A549 (cell line): Measurements from ENCODE around the gene NYNRIN. TPM values are rescaled to one million over a fixed set of nuclear protein-coding genes. Genes with fewer than 3 reads are reported as not detected.

Experiments
- ATAC-seq, 2 experiments: fragments of 200-7000 bp in 1 of 2; fragments of >200 bp in 1 of 2; cut with Nextera tagmentation in 1 of 2; cut with Tn5 transposase in 1 of 2; 3 replicates each; pipeline versions ENCODE4 v1.8.0 to v1.9.1; 2018 to 2020; ENCODE audit warnings: mild to moderate bottlenecking in 1 of 2, moderate library complexity in 1 of 2
- CTCF ChIA-PET: fragments of 300-600 bp; sonication (Branson Sonifier 250); formaldehyde crosslinking; extraction: SDS; loops from one replicate; lab custom pipeline; 2021; ENCODE audit warnings: antibody characterized with exemption, inconsistent platforms; lab: Yijun Ruan, JAX
- POLR2A ChIA-PET: fragments of 350-600 bp; formaldehyde crosslinking; extraction: SDS; loops from one replicate; lab custom pipeline; 2021; ENCODE audit warnings: antibody characterized with exemption, inconsistent platforms; lab: Yijun Ruan, JAX
- DNase-seq, 2 experiments: peaks; one replicate each; pipeline versions ENCODE4 v3.0.0 to v3.0.0-alpha.2; 2011 to 2016; ENCODE audit warnings: low read depth in 1 of 2, low spot score in 1 of 2
- FAIRE-seq: peaks from 2 replicates; lab custom pipeline; 2011; peaks lifted over from hg19 to GRCh38; lab: Jason Lieb, UNC
- H3K27ac ChIP-seq, 2 experiments: fragments of >200 bp; sonication (Bioruptor Twin); formaldehyde crosslinking; 3 replicates each; pipeline ENCODE4 v1.5.1; 2016 to 2017
- H3K4me1 ChIP-seq: fragments of >200 bp; sonication (Bioruptor Twin); formaldehyde crosslinking; 3 replicates; pipeline ENCODE4 v1.6.1; 2016
- H3K4me2 ChIP-seq: fragments of >200 bp; sonication (Bioruptor Twin); formaldehyde crosslinking; 3 replicates; pipeline ENCODE4 v1.6.1; 2016
- H3K4me3 ChIP-seq: fragments of >200 bp; sonication (Bioruptor Twin); formaldehyde crosslinking; 3 replicates; pipeline ENCODE4 v1.5.1; 2016
- H3K9me3 ChIP-seq: fragments of >200 bp; sonication (Bioruptor Twin); formaldehyde crosslinking; 3 replicates; pipeline ENCODE4 v1.6.1; 2016
- CBX2 ChIP-seq: fragments of 200-600 bp; sonication (generic); IDR thresholded peaks from 2 replicates; pipeline ENCODE4 v1.6.1; 2016; ENCODE audit warnings: low read depth, mild to moderate bottlenecking, borderline replicate concordance
- CEBPB ChIP-seq, 2 experiments: fragments of >200 bp in 1 of 2; sonication (Bioruptor Twin) in 1 of 2; formaldehyde crosslinking in 1 of 2; IDR thresholded peaks; 2 replicates each; pipeline ENCODE4 v1.6.1; 2012 to 2016
- CHD4 ChIP-seq: fragments of 200-600 bp; sonication (generic); IDR thresholded peaks from 2 replicates; pipeline ENCODE4 v1.6.1; 2016; ENCODE audit warnings: antibody characterized with exemption, mild to moderate bottlenecking, borderline replicate concordance
- ESRRA ChIP-seq: fragments of 150-350 bp; IDR thresholded peaks from 2 replicates; pipeline ENCODE4 v1.6.1; 2014; ENCODE audit warnings: mild to moderate bottlenecking, low read length, borderline replicate concordance
- FOSB ChIP-seq: fragments of 250-450 bp; sonication (Bioruptor Pico); IDR thresholded peaks from 2 replicates; pipeline ENCODE4 v1.5.0; 2020; ENCODE audit warnings: mild to moderate bottlenecking, moderate library complexity
- FOSL2 ChIP-seq, 2 experiments: fragments of 450-650 bp in 1 of 2; fragments of >200 bp in 1 of 2; sonication (Bioruptor Twin) in 1 of 2; formaldehyde crosslinking; IDR thresholded peaks; 2 replicates each; pipeline versions ENCODE4 v1.5.0 to v1.6.1; 2016 to 2020; ENCODE audit warnings: mild to moderate bottlenecking in 1 of 2, moderate library complexity in 1 of 2
- GATA3 ChIP-seq: IDR thresholded peaks from 2 replicates; pipeline ENCODE4 v1.6.1; 2012; ENCODE audit warnings: borderline replicate concordance
- HDAC2 ChIP-seq: fragments of 200-600 bp; sonication (generic); IDR thresholded peaks from 2 replicates; pipeline ENCODE4 v1.6.1; 2016
- HOXA7 ChIP-seq: fragments of 250-450 bp; sonication (Bioruptor Pico); IDR thresholded peaks from 2 replicates; pipeline ENCODE4 v1.5.0; 2020; ENCODE audit warnings: mild to moderate bottlenecking, moderate library complexity
- KDM1A ChIP-seq: fragments of 200-600 bp; sonication (generic); IDR thresholded peaks from 2 replicates; pipeline ENCODE4 v1.6.1; 2016; ENCODE audit warnings: low read depth, mild to moderate bottlenecking
- MAFK ChIP-seq: fragments of 450-650 bp; IDR thresholded peaks from 2 replicates; pipeline ENCODE4 v1.6.1; 2014; ENCODE audit not compliant: partially characterized antibody
- MAZ ChIP-seq: fragments of 150-350 bp; IDR thresholded peaks from 2 replicates; pipeline ENCODE4 v1.6.1; 2014; ENCODE audit warnings: antibody characterized with exemption, low read depth, low read length, borderline replicate concordance
- MYC ChIP-seq: IDR thresholded peaks from 2 replicates; pipeline ENCODE4 v1.6.1; 2012; ENCODE audit warnings: mild to moderate bottlenecking, inconsistent platforms, low read length, improper control_type of control experiment, borderline replicate concordance
- PHF8 ChIP-seq: fragments of 200-600 bp; sonication (generic); IDR thresholded peaks from 2 replicates; pipeline ENCODE4 v1.6.1; 2016; ENCODE audit warnings: low read depth, mild to moderate bottlenecking, antibody characterized with exemption, moderate library complexity, borderline replicate concordance
- POLR2AphosphoS2 ChIP-seq: conservative IDR thresholded peaks from 2 replicates; pipeline ENCODE4 v1.6.1; 2012; ENCODE audit warnings: low read length, improper control_type of control experiment, inconsistent platforms
- ZFP36 ChIP-seq: fragments of 450-650 bp; IDR thresholded peaks from 2 replicates; pipeline ENCODE4 v1.6.1; 2014; ENCODE audit warnings: borderline replicate concordance; ENCODE audit not compliant: partially characterized antibody
- ZNF302 ChIP-seq: fragments of 250-450 bp; sonication (Bioruptor Pico); IDR thresholded peaks from 2 replicates; pipeline ENCODE4 v1.9.0; 2021; ENCODE audit warnings: inconsistent platforms, mild to moderate bottlenecking, moderate library complexity
- WGBS: methylation state at CpG from one replicate; pipeline ENCODE4 v1.1.6; 2017; ENCODE audit errors: missing lambda C conversion rate; 5-methylcytosine and 5-hydroxymethylcytosine counted together
- polyA plus RNA-seq, 4 experiments: library from polyadenylated mRNA; depleted of rRNA in 3 of 4; stranded (reverse); fragments of >200 nt; fragmentation: RNase III in 1 of 4; extraction: RNeasy Plus Mini Kit Qiagen cat#74134 plus additional on column Dnase treatment in 1 of 4; gene quantifications; 2 replicates in 3 of 4; 3 replicates in 1 of 4; pipeline ENCODE4 v1.2.3, GENCODE V29; 2011 to 2017
- TF ChIP-seq, protein P1 (sequence below): fragments of 450-650 bp; IDR thresholded peaks from 2 replicates; pipeline ENCODE4 v1.6.1; 2014; ENCODE audit warnings: antibody characterized with exemption
- TF ChIP-seq, protein P2 (sequence below): IDR thresholded peaks from 2 replicates; pipeline ENCODE4 v1.6.1; 2012; ENCODE audit warnings: low read depth, borderline replicate concordance
- TF ChIP-seq, protein P3 (sequence below): fragments of >200 bp; sonication (Bioruptor Twin); formaldehyde crosslinking; IDR thresholded peaks from 3 replicates; pipeline ENCODE4 v1.6.1; 2016
- TF ChIP-seq, protein P4 (sequence below): IDR thresholded peaks from 2 replicates; pipeline ENCODE4 v1.6.1; 2012

The NYNRIN gene
- polyA plus RNA-seq, 2 of the 4 experiments (the other 2 are of a cell fraction): 0.19 to 0.44 TPM

DNA sequence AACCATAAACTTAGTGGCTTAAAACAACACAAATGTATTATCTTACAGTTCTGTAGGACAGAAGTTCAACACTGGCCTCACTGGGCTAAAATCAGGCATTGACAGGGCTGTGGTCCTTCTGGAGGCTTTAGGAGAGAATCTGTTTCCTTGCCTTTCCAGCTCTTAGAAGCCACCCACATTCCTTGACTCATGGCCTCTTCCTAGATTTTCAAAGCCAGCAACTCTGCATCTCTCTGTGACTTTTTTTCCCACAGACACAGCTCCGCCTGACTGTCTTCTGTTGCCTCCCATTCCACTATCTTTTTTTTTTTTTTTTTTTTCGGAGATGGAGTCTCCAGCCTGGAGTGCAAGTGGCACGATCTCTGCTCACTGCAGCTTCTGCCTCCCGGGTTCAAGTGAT is 42.6 kb upstream of the NYNRIN start:
- CTCF ChIA-PET: interaction anchor here (1.0 to 6.0 kb wide), 3 partner anchors 23 to 80 kb away, joined by 3 to 35 read pairs (median 4); partner anchors contain the start of gene ADCY4
- ATAC-seq (no peak), FAIRE-seq (no peak), DNase-seq (no peak)
- WGBS: 40% methylated on average over 4 of the region's 4 CpGs
- POLR2A ChIA-PET: no interaction called here
- Histone ChIP-seq H3K9me3 (no peaks in the 10 kb centered on the region), H3K4me3 (no peak overlapping the region), H3K27ac (no peak overlapping the region), H3K4me2 (no peak overlapping the region), H3K4me1 (peaks cover 17% of the 10 kb centered on the region)
- TF ChIP-seq, protein P1, sequence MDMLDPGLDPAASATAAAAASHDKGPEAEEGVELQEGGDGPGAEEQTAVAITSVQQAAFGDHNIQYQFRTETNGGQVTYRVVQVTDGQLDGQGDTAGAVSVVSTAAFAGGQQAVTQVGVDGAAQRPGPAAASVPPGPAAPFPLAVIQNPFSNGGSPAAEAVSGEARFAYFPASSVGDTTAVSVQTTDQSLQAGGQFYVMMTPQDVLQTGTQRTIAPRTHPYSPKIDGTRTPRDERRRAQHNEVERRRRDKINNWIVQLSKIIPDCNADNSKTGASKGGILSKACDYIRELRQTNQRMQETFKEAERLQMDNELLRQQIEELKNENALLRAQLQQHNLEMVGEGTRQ: no peak
- TF ChIP-seq HOXA7 (CRISPR knock-in tag) (no peak), MAZ (no peak), MYC (no peak), ESRRA (no peak)
- TF ChIP-seq, protein P2, sequence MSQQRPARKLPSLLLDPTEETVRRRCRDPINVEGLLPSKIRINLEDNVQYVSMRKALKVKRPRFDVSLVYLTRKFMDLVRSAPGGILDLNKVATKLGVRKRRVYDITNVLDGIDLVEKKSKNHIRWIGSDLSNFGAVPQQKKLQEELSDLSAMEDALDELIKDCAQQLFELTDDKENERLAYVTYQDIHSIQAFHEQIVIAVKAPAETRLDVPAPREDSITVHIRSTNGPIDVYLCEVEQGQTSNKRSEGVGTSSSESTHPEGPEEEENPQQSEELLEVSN: no peak

GRCh38 chr14:24360281-24360680 is 38.5 kb upstream of the NYNRIN start:
- Histone ChIP-seq H3K27ac (no peak overlapping the region), H3K9me3 (no peaks in the 10 kb centered on the region), H3K4me3 (no peak overlapping the region), H3K4me2 (no peak overlapping the region), H3K4me1 (no peaks in the 10 kb centered on the region; the same call in 2 of the 3 replicates)
- 76% methylated on average over 3 of the region's 3 CpGs for WGBS
- POLR2A ChIA-PET: no interaction called here
- TF ChIP-seq CHD4 (no peak), ZFP36 (no peak), FOSB (CRISPR knock-in tag) (no peak), CBX2 (no peak), POLR2AphosphoS2 (no peak), MAFK (no peak), MYC (no peak), KDM1A (no peak), ESRRA (no peak), HDAC2 (no peak), FOSL2 (IDR thresholded peaks at IDR 0.05) (no peak), FOSL2 (CRISPR knock-in tag; IDR thresholded peaks at IDR 0.05) (no peak), GATA3 (no peak), CEBPB (IDR thresholded peaks at IDR 0.05) (no peak), MAZ (no peak), PHF8 (no peak), ZNF302 (CRISPR knock-in tag) (no peak)
- TF ChIP-seq, protein P2: no peak
- TF ChIP-seq, protein P3, sequence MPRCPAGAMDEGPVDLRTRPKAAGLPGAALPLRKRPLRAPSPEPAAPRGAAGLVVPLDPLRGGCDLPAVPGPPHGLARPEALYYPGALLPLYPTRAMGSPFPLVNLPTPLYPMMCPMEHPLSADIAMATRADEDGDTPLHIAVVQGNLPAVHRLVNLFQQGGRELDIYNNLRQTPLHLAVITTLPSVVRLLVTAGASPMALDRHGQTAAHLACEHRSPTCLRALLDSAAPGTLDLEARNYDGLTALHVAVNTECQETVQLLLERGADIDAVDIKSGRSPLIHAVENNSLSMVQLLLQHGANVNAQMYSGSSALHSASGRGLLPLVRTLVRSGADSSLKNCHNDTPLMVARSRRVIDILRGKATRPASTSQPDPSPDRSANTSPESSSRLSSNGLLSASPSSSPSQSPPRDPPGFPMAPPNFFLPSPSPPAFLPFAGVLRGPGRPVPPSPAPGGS: no peak
- TF ChIP-seq, protein P1: no peak
- TF ChIP-seq, protein P4, sequence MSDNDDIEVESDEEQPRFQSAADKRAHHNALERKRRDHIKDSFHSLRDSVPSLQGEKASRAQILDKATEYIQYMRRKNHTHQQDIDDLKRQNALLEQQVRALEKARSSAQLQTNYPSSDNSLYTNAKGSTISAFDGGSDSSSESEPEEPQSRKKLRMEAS: no peak
- ATAC-seq: no peak
- CTCF ChIA-PET: interaction anchor here (0.9 to 4.5 kb wide), 5 partner anchors 27 to 71 kb away, joined by 3 to 30 read pairs (median 4); no protein-coding TSS in a partner anchor
- no peak for FAIRE-seq
- no peak for DNase-seq
